HG03159 (cell line): ENCODE measurements around the gene PI3.

Experiments used
- ATAC-seq: cut with Tn5 transposase; IDR thresholded peaks from one replicate; pipeline ENCODE4 v1.9.1; 2021; ENCODE audit warnings: mild to moderate bottlenecking, moderate library complexity; ENCODE audit not compliant: unreplicated experiment

Gene PI3

DNA sequence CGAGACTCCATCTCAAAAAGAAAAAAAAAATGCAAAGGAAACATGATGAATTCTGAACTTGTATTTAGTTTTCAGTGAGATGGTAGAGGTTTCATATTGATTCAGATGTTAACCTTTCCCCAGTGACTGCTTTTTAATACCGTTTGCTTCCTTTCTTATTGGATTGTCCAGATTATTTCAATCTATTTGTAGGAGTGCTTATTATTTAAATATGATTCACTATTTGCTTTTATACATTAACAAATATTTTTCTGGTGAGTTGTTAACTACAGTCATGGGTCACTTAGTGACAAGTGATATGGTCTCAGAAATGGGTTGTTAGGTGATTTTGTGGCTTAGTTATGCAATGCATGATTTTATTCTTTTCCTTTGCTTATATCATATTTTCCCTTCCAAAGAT, 8.4 kb downstream of the PI3 start:
- ATAC-seq = no peak

- ATAC-seq = no peak
These were observed 13.0 kb downstream of the PI3 start for GRCh38 chr20:45187693-45188092.

- ATAC-seq = no peak
These were observed 14.4 kb downstream of the PI3 start for GRCh38 chr20:45189067-45189609.

DNA sequence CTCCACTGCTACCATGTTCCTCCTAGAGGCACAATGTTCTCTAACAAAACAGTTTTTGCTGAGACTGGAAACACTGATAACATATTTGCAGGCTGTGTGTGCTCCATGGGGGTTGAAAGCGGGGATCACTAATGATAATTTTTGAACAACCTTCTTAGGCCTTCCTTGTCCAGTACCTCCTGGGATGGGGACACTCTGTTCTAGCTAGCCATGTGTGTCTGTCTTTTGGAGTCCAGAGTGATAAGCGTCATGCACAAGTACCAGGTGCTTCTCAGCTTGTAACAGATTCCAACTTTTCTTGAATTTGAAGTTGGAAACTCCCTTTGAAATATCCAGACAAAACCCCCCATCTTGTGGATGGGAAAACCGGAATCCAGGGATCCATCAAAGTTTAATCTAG, 15.2 kb downstream of the PI3 start:
- ATAC-seq = no peak

GRCh38 chr20:45191926-45192325, 17.2 kb downstream of the PI3 start:
- ATAC-seq = no peak

DNA sequence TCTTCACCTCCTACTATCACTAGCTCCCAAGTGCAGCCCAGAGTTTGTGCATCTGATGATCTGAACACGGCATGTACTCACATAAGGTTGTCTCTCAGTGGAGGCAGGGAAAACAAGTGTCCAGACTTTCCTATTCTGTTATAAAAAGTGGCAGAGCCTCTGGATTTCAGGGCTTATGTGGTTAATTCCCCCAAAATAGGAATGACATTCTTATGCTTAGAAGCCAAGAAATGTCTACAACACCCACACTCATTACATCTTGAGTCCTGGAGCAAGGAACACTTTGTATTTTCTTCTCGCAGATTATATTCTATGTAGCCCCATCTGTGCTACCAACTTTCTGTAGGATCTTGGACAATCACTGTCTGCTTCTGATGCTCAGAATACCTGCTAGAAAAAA, 18.6 kb downstream of the PI3 start:
- no peak for ATAC-seq

DNA sequence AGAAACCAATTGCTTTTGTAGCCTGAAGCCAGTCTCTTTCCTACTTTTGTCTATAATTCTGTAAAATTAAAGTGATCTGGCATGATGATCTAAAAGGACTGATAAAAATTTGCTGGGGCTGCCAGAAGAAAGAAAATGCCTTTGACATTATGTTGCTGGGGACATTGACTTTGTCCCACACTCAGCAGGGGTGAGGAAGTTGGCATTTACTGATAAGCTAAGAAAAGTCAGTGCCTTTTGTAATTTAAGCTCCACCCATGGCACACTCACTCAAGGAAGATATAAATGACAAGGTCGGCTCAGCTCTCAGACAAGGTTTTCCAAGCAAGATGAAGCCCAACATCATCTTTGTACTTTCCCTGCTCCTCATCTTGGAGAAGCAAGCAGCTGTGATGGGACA, 32.0 kb downstream of the PI3 start, which contains the start of gene SEMG1:
Gene SEMG1 (plus strand): TSS at position 309 of the 400 bp plus-strand sequence. CDS start 21 bp downstream, at position 330.
- no peak for ATAC-seq

- ATAC-seq = no peak
These were observed 35.2 kb downstream of the PI3 start for GRCh38 chr20:45209924-45210323.

DNA sequence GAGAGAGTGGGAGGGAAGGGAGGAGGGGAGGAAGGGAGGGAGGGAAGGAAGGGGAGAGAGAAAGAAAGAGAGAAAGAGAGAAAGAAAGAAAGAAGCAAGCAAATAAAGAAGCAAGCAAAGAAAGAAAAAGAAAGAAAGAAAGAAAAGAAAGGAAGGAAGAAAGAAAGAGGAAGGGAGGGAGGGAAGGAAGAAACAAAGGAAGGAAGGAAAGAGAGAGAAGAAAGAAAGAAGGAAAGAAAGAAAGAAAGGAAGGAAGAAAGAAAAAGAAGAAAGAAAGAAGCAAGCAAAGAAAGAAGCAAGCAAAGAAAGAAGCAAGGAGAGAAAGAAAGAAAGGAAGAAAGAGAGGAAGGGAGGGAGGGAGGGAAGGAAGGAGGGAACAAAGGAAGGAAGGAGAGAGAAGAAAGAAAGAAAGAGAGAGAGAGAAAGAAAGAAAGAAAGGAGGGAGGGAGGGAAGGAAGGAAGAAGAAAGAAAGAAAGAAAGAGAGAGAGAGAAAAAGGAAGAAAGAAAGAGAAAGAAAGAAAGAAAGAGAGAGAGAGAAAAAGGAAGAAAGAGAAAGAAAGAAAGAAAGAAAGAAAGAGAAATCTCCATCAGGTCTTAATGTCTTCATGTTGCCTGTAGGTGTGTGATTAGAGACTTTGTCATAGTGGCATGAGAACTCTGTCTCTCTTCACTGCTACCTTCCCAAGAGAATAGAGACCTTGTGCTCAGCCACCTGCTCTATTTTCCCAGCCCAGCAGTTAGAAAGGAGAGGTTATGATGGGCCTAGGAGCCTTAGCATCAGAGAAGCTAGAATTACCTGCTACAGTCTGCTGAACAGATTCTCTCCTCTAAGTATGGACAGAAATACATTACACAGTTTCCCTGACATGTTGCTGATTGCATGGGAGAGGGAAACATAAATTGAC, 37.1 kb downstream of the PI3 start:
- ATAC-seq = no peak

- ATAC-seq = no peak
These were observed 38.1 kb downstream of the PI3 start for GRCh38 chr20:45212836-45213235.

GRCh38 chr20:45218124-45218523, 43.4 kb downstream of the PI3 start:
- no peak for ATAC-seq

DNA sequence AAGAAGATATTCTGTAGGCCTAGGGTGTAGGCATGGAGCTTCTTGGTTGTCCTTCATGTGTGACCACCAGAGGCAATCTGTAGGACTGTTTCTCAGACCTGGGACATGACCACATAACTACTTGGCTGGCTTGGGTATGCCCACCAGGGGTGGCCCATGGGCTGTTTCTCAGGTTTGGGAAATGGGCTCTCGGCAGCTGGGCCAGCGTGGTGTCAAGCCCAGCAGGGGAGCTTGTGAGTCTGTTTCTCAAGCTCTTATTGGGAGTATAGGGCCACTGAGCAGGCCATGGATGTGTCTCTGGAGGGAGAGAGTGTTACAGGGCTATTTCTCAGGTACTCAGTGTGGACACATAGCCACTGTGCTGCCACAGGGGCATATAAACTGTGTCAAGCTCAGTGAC, 43.9 kb downstream of the PI3 start:
- ATAC-seq = no peak

GRCh38 chr20:45221076-45221475, 46.4 kb downstream of the PI3 start, which contains the start of gene SEMG2:
Gene SEMG2 (plus strand): TSS chr20:45221373. CDS start chr20:45221390, 17 bp downstream.
- no peak for ATAC-seq

DNA sequence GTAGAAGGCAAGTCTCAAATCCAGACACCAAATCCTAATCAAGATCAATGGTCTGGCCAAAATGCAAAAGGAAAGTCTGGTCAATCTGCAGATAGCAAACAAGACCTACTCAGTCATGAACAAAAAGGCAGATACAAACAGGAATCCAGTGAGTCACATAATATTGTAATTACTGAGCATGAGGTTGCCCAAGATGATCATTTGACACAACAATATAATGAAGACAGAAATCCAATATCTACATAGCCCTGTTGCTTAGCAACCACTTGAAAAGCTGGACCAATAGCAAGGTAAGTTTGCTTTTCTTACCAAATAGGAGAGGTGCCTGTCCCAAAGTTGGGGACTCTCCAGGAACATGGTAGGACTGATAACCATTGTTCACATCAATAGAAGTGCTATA, 48.4 kb downstream of the PI3 start:
- ATAC-seq = no peak
